HG03442 (cell line): ENCODE measurements around the gene UBE2Z.
"Not testable (repeated sequence)": the region's sequence is repeated elsewhere in the genome, so short reads cannot be mapped to it uniquely, and the experiment has no call there.

Experiments
- ATAC-seq: cut with Tn5 transposase; IDR thresholded peaks from one replicate; pipeline ENCODE4 v1.9.1; 2021; ENCODE audit warnings: mild to moderate bottlenecking, moderate library complexity; ENCODE audit not compliant: unreplicated experiment

Gene UBE2Z

DNA sequence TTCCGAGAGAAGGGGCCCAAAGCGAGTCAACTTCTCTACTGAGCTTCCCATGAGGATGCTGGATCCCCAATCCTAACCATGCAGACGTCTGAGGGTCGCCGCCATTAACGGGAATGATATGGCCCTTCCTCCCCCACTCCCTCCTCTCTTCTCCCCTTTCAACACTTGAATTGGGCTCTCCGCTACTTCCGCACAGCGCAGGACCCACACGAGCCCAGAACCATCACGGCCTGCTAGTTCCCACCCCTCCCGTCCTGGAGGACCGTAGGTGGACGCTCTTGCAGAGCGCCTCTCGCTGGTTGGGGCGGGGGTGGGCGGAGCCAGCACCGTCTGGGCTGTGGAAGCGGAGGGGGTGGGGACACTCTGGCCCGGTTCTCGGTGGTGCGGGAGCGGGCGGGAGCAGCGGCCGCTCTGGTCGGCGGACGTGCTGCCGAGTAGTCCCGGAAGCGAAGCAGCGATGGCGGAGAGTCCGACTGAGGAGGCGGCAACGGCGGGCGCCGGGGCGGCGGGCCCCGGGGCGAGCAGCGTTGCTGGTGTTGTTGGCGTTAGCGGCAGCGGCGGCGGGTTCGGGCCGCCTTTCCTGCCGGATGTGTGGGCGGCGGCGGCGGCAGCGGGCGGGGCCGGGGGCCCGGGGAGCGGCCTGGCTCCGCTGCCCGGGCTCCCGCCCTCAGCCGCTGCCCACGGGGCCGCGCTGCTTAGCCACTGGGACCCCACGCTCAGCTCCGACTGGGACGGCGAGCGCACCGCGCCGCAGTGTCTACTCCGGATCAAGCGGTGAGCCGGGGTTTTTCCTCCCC lies at the start of gene UBE2Z:
Gene UBE2Z (plus strand): TSS at position 361 of the 797 bp plus-strand sequence. CDS start 97 bp downstream, at position 458.
- peak; percentile 80 for ATAC-seq

DNA sequence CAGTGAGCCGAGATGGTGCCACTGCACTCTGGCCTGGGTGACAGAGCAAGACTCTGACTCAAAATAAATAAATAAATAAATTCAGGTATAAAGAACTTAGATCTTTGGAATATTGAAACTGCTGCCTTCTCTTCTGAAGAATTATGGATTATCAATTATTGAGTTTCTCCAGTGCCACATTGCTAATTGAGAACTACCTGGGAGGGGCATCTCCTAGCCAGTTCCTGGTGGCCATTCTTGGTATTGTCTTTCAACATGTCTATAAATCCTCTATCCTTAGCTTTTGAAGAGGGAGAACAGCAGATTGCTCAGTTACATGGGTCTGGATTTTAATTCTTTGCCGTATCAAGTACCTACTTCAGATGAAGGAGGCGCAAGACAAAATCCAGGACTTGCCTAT lies 48.2 kb upstream of the UBE2Z start:
- ATAC-seq, result no peak

DNA sequence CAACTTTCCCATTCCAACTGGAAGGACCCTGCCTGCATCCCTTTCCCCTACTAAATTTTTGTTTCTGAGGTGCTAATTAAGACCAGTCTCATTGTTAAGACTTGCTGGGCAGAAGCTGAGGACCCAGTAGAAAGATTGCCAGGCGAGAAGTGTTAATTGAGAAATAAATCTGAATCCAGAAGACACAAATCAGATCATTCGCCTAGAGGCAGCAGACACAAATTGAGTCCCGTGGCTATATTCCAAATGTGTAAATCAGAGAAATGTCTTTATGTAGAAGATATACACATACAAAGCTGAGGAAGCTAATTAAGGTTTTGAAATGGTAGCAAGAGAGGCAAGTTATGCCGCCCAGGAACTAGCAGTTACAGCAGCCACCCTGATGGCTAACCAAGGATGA lies 47.8 kb upstream of the UBE2Z start:
- ATAC-seq, result no peak

DNA sequence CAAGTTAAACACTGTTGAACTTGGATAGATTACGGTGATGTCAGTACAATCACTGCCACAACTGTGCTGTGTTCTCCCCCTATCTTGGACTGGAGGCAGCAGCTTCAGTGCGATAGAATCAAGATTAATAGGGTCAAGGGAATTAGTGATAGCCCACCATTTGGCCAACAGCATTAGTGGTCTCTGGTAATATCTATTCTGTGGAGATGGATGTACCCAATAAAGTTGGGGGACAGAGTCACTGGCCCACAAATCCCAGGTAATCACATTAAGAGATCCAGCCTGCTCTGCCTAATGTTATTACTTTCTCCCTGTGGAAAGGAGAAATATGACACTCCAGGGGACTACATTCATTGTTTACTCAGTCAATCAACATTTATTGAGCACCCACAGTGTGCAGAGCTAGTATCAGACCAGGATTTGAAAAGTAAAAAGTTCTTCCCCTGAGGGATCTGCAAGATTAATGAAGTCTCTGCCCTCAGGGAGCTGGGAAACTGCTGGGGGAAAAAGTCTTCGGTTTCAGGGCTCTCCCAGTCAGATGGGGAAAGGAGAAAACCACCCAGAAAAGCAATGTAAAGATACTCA lies 39.2 kb upstream of the UBE2Z start:
- ATAC-seq, result no peak

DNA sequence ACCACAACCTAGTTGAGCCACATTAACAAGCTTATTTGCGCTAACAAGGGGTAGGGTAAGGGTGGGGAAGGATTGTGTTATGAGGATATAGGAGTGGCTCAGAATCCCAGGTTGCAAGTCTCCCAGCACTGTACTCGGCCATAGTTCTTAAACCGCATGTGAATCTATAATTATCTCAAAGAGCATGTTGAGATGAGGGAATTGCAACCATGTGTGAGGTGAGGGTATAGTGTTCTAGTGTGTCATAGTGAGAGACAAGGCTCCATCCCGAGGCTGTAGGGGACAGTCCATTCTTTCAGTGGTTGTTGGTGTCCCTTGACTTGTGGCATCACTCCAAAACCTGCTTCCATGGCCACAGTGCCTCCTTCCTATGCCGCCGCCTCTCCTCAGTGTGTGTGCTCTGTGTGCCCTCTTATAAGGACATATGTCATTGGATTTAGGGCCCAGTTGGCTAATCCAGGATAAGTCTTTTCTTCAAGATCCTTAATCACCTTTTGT lies 38.3 kb upstream of the UBE2Z start:
- no peak for ATAC-seq

DNA sequence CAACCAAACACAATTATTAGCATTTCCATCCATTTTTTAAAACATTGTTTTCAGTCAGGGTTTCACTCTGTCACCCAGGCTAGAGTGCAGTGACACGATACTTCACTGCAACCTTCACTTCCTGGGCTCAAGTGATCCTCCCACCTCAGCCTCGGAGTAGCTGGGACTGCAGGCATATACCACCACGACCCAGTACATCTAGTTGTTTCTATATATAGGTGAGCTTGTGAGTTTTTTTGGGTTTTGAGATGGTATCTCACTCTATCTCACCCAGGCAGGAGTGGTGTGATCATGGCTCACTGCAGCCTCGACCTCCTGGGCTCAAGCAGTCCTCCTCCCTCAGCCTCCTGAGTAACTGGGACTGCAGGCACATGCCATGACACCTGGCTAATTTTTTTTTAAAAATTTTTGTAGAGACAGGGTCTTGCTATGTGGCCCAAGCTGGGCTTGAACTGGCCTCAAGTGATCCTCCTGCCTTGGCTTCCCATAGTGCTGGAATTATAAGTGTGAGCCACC lies 37.1 kb upstream of the UBE2Z start:
- ATAC-seq, result no peak

DNA sequence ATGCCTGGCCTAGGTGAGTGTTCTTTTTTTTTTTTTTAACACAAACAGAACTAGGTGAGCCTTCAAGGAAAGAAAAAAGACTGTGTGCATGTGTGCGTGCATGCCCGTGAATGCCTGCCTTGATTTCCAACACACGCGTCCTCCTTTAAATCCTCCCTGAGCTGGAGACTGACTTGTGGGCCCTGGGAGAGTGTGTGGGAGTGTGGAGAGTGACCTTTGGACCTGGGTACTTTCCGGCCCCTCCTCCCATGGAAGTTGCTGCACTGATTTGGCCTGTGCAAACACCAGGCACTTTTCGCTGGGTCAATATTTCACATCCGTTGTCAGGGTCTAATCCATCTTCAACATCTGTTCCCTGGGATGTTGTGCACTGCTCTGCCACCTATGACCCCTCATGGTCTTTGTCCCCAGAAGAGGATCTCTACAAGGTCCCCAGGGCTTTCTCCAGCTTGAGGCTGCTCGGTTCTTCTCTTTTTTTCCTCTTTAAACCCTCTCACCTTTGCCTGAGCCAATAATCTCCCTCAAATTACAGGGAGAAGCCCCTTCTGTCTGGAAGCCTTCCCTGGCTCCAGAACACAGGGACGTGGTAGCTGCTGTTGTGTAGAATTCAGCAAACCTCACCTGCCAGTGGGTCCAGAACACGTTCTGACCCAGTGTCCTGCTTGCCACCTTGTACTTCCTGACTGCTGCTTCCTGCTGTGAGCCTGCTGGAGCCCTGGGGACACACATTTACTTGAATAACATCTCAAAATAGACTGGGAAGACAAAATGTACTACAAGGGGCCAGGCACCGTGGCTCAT lies 36.5 kb upstream of the UBE2Z start:
- no peak for ATAC-seq

DNA sequence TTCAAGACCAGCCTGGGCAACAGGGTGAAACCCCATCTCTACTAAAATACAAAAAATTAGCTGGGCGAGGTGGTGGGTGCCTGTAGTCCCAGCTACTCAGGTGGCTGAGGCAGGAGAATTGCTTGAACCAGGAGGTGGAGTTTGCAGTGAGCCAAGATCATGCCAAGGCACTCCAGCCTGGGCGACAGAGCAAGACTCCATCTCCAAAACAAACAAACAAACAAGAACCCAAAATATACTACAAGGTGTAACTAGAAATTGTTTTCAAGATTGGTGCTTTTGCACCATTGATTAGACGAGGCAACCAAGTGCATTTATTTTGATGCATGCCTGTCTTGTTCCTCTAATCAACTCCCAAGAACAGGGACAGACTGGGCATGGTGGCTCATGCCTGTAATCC lies 35.8 kb upstream of the UBE2Z start:
- not testable (repeated sequence) for ATAC-seq

DNA sequence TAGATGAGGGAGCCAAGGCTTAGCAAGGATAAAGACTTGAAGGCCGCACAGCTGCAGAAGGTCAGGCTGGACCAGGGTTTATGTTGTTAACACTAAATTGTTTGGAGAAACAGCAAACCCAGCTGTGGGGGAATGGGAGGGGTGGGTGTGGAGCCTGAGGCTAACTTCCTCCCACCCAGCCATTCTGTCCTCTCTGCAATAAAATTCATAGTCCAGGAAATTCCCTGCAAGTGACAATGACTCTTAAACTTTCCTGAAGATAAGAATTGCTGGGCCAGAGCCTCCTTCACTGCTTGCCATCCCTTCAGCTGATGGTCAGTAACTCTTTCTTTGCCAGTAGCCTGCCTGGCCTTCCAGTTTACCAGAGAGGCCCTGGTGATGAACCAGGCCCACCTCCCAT lies 35.0 kb upstream of the UBE2Z start:
- no peak for ATAC-seq

DNA sequence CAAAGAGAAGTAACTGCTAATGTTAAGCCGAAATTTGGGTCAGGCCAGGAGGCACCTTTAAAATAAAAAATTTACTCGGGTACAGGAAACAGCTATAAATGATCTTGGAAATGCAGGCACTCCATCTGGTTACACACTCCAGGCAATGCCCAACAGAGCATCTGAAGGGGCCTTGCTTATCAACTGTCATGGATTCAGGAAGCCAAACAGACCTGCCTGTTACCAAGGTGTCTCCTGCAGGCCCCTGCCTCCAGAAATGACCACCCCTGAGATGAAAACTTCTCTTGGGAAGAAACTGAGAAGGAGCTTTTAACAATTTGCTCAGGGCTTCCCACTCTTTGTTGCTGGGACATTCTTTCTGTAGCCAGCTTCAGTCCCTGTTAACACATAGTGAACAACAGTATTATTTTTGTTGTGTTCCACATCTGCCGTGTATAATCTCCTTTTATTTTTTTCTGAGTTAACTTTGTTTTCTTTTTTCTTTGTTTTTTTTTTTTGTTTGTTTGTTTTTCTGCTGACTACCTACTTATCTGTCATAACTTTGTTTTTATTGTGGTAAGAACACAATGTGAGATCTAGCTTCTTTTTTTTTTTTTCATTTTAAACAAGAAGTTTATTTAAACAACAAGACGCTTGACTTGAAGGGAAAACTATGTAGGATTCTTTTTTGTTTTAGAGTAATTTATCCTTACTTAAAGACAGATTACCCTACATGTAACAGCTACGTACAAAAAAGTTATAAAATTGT lies 34.3 kb upstream of the UBE2Z start:
- no peak for ATAC-seq

DNA sequence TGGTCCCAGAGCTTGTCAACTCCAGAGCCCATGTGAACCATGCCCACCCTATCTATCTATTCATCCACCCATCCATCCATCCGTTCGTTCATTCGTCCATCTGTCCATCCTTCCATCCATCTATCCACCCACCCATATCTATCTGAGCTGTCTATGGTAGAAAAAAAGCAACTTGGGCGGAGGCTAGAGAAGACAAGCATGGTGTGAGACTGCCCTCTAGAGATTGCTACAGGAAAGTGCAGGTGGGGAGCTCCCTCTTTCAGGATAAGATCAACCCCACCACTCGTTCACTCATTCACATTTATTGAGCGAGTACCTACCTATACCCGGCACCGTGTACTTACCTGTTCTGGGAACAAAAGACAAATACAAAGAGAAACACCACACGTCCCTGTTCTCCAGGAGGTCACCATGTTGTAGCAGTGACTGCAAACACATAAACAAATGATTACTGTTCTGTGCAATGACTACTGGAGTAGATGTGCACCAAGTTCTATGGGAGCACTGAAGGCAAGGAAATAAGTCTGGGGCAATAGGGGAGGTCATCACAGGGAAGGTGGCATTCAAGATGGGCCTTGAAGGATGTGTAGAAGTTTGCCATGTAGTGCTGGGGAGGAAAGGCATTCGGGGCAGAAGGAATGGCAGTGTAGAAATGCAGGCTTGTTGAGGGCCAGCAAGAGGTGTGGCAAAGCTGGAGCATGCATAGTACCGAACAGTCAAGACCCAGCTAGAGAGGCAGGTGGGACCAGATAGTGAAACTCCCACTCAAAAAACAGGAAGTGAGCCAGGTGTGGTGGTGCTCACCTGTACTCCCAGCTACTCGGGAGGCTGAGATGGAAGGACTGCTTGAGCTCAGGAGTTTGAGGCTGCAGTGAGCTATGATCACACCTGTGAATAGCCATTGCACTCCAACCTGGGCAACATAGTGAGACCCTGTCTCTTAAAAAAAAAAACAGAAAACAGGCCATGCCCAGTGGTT lies 29.0 kb upstream of the UBE2Z start:
- ATAC-seq, result no peak

DNA sequence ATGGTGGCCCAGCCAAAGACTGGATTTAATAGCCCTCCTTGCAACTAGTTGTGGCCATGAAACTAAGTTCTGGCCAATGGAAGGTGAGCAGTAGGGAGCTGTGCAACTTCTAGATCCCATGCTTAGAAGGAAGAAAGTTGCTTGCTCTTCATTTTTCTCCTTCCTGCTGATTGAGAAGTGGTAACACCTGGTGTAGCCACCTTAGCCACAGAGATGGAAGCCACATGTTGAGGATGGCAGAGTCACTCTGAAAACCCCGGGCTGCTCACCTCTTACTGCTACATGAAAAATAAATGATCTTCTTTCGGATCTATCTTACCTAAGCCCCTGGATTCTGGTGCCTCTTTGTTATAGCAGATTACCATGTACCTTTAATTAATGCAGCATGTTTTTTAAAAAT lies 25.9 kb upstream of the UBE2Z start:
- no peak for ATAC-seq

DNA sequence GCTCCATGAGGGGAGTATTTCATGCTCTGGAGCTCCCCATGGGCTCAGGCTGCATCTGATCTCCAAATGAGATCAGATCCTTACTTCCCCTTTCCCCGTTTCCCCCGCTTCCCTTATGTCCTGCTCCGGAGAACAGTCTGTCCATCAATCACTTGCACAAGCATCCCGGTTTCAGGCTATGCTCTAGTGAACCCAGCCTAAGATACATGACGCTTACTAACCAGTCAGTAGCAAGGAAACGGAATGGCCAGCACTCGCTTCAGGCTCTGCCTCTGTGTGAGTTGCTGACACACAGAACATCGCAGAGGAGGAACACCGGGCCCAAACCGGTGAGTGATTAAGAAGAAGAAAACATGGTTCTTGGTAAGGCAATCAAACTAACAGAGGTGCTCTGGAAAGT lies 25.0 kb upstream of the UBE2Z start:
- no peak for ATAC-seq

DNA sequence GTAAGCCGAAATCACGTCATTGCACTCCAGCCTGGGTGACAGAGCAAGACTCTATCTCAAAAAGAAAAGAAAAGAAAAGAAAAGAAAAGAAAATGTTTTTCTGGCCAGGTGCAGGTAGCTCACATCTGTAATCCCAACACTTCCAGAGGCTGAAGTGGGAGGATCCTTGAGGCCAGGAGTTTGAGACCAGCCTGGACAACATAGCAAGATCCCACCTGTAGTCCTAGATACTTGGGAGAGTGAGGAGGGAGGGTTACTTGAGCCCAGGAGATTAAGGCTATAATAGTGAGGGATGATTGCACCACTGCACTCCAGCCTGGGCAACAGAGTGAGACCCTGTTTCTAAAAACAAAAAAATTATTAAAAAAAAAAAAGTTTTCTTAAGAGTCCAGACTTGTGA lies 18.1 kb upstream of the UBE2Z start:
- ATAC-seq, result no peak

DNA sequence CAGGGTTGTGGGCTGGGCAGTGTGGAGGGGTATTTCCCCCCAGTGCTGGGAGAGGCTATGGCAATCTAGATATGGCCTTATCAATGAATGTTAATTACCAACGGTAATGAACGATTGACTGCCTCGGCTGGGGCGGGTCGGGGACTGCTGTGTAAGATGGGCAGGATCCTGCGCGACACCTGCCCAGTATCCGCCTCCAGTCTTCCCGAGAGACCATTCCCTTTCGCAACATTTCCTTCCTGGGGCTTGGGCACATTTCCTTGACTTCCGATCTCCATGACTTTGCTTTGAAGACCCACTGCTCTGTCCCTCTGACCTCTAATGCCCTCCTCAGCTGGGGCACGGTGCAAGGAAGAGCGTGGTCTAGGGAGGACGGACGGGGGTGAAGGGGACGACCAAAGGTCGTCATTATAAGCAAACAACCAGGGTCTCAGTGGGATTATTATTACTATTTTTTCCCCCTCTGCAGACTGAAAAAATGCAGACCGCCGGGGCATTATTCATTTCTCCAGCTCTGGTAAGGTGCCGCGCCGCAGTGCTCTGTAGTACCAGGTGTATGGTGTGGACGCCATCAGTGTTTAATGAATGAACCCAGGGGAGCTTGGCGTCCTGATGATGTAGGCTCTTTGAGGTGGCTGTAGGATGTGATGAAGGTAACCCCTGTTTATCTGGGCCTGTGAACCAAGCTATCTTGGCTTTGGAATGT lies 15.1 kb upstream of the UBE2Z start:
- no peak for ATAC-seq

DNA sequence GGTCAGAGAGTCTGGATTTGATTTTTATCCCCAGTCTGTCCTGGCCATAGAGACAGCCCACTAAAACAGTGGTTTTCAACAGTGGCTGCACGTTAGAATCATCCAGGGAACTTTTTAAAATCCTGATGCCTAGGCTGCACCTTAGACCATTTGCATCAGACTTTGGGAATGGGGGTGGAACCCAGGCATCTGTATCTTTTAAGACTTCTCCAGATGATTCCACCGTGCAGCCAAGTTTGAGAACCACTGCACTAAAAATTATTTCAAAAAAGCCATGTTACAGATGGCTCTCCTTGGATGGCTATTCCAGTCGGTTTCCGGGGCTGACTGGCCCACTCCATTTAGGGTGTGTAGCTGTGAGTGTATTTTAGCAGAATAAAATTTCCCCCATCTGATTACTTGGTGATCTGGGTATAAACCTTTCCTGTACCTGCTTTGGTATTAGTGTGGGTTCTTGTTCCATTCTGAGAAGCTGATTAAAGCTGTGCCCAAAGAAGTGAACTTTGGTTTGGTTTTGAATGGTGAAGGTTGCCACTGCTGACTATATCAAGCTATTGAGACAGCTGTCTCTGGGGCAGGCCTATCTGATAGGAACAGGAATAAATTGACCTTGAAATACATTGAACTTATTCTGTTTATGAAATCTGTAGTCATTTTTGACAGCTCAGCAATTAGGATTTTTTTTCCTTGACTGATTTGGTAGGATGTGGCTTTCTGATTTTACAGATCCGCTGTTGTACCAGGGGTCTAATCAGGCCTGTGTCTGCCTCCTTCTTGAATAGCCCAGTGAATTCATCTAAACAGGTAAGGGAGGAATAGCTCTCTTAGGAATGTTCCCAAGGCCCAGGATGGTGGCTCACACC lies 14.3 kb upstream of the UBE2Z start:
- no peak for ATAC-seq

DNA sequence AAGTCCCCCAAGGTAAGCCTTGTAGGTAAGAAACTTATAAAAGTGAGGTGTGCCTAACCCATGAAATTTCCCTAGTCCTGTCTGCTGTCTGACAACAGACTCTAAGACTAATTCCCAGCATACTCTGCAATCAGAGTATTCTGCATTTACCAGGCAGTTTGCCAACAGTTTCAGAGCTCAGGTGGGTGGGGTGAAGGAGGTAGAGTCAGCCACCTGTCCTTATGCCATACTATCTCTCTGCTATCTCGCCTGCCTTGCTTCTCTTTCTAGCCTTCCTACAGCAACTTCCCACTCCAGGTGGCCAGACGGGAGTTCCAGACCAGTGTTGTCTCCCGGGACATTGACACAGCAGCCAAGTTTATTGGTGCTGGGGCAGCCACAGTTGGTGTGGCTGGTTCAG lies 13.3 kb upstream of the UBE2Z start:
- no peak for ATAC-seq

DNA sequence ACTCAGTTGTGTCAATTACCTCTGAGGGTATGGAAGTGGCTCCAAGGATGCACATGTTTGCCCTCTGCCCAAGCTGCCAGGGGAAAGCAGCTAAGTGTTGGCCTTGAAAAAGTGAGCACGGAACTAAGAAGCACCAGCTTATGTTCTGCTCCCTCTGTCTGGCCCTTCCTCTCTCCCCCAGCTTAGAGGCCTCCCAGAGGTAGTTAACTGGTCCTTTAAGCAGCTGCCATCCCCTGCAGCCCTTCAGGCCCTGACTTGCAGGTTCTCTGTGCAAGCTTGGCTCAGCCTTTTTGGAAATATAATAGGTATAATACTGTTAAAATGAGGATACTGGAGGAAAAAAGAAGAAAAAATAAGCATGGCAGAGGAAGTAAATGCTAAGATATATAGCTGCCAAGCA lies 7.0 kb upstream of the UBE2Z start:
- ATAC-seq, result no peak
